CD14-positive monocyte (primary cell): Measurements from ENCODE around the gene RAB40C. TPM values are rescaled to one million over a fixed set of nuclear protein-coding genes. Genes with fewer than 3 reads are reported as not detected.

Source experiments
- DNase-seq, 3 donors: peaks; one replicate each; pipeline ENCODE4 v3.0.0-alpha.2; 2011 to 2022
- H2AFZ ChIP-seq: 2 replicates; pipeline ENCODE4 v1.6.0; 2012; ENCODE audit warnings: mild to moderate bottlenecking, low read depth, low read length, inconsistent platforms; ENCODE audit not compliant: insufficient read depth, poor library complexity, severe bottlenecking
- H3K27ac ChIP-seq, 2 donors: 1 replicate in 1 of 2; 2 replicates in 1 of 2; pipeline ENCODE4 v1.5.1; 2012 to 2013; ENCODE audit warnings: low read length in 2 of 2, control low read depth in 1 of 2, inconsistent platforms in 1 of 2, low read depth in 1 of 2, mild to moderate bottlenecking in 1 of 2
- H3K27me3 ChIP-seq, 2 donors: one replicate each; pipeline versions ENCODE4 v1.6.0 to v1.6.1; 2011 to 2013; ENCODE audit warnings: low read length in 2 of 2; ENCODE audit not compliant: control insufficient read depth in 2 of 2, insufficient read depth in 2 of 2
- H3K36me3 ChIP-seq, 2 donors: replicated peaks in 1 of 2; 1 replicate in 1 of 2; 2 replicates in 1 of 2; pipeline versions ENCODE4 v1.5.1 to v1.6.1; 2012 to 2013; ENCODE audit warnings: low read length in 2 of 2, control low read depth in 1 of 2, inconsistent platforms in 1 of 2, mild to moderate bottlenecking in 1 of 2; ENCODE audit not compliant: insufficient read depth in 2 of 2, control insufficient read depth in 1 of 2
- H3K4me1 ChIP-seq, 2 donors: 1 replicate in 1 of 2; 2 replicates in 1 of 2; pipeline versions ENCODE4 v1.5.1 to v1.6.1; 2012 to 2013; ENCODE audit warnings: low read length in 2 of 2, control low read depth in 1 of 2, inconsistent platforms in 1 of 2, mild to moderate bottlenecking in 1 of 2, moderate library complexity in 1 of 2; ENCODE audit not compliant: insufficient read depth in 2 of 2, control insufficient read depth in 1 of 2
- H3K4me2 ChIP-seq: replicated peaks from 2 replicates; pipeline ENCODE3; 2012; ENCODE audit warnings: low read length, moderate library complexity, mild to moderate bottlenecking; ENCODE audit not compliant: poor library complexity, severe bottlenecking; ENCODE audit errors: extremely low read depth
- H3K4me3 ChIP-seq, 3 experiments: fragments of 200-600 bp in 1 of 3; sonication (generic) in 1 of 3; replicated peaks in 1 of 3; 1 replicate in 2 of 3; 2 replicates in 1 of 3; pipeline ENCODE4 v1.5.1; 2011 to 2013; ENCODE audit warnings: low read length in 3 of 3, mild to moderate bottlenecking in 3 of 3, control low read depth in 2 of 3, low read depth in 2 of 3, inconsistent platforms in 1 of 3, moderate library complexity in 1 of 3
- H3K79me2 ChIP-seq: 2 replicates; pipeline ENCODE4 v1.6.0; 2012; ENCODE audit warnings: mild to moderate bottlenecking, control low read depth, inconsistent platforms, low read length, moderate library complexity; ENCODE audit not compliant: insufficient read depth
- H3K9ac ChIP-seq: 2 replicates; pipeline ENCODE4 v1.6.0; 2017; ENCODE audit warnings: low read length, mild to moderate bottlenecking; ENCODE audit not compliant: insufficient read depth, poor library complexity, severe bottlenecking
- H3K9me3 ChIP-seq, 2 donors: replicated peaks in 1 of 2; 1 replicate in 1 of 2; 2 replicates in 1 of 2; pipeline versions ENCODE4 v1.5.1 to v1.6.1; 2012 to 2013; ENCODE audit warnings: low read length in 2 of 2, control low read depth in 1 of 2; ENCODE audit not compliant: control insufficient read depth in 1 of 2, insufficient read depth in 1 of 2
- H4K20me1 ChIP-seq: 2 replicates; pipeline ENCODE4 v1.6.0; 2012; ENCODE audit warnings: mild to moderate bottlenecking, low read length, control low read depth, moderate library complexity; ENCODE audit not compliant: insufficient read depth
- H3K27ac Mint-ChIP-seq, 7 donors: one replicate each; pipeline ENCODE4 v1.8.0; 2020; ENCODE audit warnings: mild to moderate bottlenecking in 7 of 7, mixed read lengths in 7 of 7, moderate library complexity in 6 of 7, inconsistent platforms in 2 of 7
- H3K27me3 Mint-ChIP-seq, 3 donors: one replicate each; pipeline ENCODE4 v1.8.0; 2021 to 2022; ENCODE audit warnings: low read depth in 3 of 3, mild to moderate bottlenecking in 3 of 3, mixed read lengths in 3 of 3, moderate library complexity in 3 of 3, inconsistent platforms in 1 of 3
- H3K36me3 Mint-ChIP-seq, 2 donors: one replicate each; pipeline ENCODE4 v1.8.0; 2020; ENCODE audit warnings: mixed read lengths in 2 of 2, inconsistent platforms in 1 of 2, mild to moderate bottlenecking in 1 of 2
- H3K4me1 Mint-ChIP-seq: one replicate; pipeline ENCODE4 v1.8.0; 2020; ENCODE audit warnings: mild to moderate bottlenecking, mixed read lengths
- H3K4me3 Mint-ChIP-seq, 2 donors: one replicate each; pipeline ENCODE4 v1.8.0; 2020; ENCODE audit warnings: mild to moderate bottlenecking in 2 of 2, mixed read lengths in 2 of 2, moderate library complexity in 1 of 2
- H3K9me3 Mint-ChIP-seq, 7 donors: one replicate each; pipeline ENCODE4 v1.8.0; 2020 to 2022; ENCODE audit warnings: mixed read lengths in 7 of 7, mild to moderate bottlenecking in 6 of 7, moderate library complexity in 6 of 7, inconsistent platforms in 2 of 7
- WGBS: methylation state at CpG from one replicate; pipeline ENCODE4 v1.1.5; 2013; ENCODE audit warnings: missing lambda C conversion rate; ENCODE audit not compliant: insufficient coverage; 5-methylcytosine and 5-hydroxymethylcytosine counted together
- intact Hi-C, 2 donors: fragments of 100-400 bp; cut with micrococcal nuclease; formaldehyde crosslinking; loops; one replicate each; pipeline versions ENCODE4 v1.15.0 to v1.15.1; 2023
- polyA plus RNA-seq, 3 donors: library from polyadenylated mRNA; depleted of rRNA in 1 of 3; unstranded in 2 of 3; stranded (reverse) in 1 of 3; fragments of 300-500 nt in 2 of 3; fragments of >200 nt in 1 of 3; fragmentation: Illumina TruSeq in 2 of 3; gene quantifications; 1 replicate in 2 of 3; 2 replicates in 1 of 3; pipeline ENCODE4 v1.2.3, GENCODE V29; 2012 to 2021
- TF ChIP-seq, protein P1 (sequence below): fragments of 200-600 bp; IDR thresholded peaks from one replicate; pipeline ENCODE4 v1.8.0; 2022; ENCODE audit warnings: antibody characterized with exemption, mild to moderate bottlenecking

Gene RAB40C
- polyA plus RNA-seq, 3 donors: 10.0 to 22.6 (median 10.9) TPM

DNA sequence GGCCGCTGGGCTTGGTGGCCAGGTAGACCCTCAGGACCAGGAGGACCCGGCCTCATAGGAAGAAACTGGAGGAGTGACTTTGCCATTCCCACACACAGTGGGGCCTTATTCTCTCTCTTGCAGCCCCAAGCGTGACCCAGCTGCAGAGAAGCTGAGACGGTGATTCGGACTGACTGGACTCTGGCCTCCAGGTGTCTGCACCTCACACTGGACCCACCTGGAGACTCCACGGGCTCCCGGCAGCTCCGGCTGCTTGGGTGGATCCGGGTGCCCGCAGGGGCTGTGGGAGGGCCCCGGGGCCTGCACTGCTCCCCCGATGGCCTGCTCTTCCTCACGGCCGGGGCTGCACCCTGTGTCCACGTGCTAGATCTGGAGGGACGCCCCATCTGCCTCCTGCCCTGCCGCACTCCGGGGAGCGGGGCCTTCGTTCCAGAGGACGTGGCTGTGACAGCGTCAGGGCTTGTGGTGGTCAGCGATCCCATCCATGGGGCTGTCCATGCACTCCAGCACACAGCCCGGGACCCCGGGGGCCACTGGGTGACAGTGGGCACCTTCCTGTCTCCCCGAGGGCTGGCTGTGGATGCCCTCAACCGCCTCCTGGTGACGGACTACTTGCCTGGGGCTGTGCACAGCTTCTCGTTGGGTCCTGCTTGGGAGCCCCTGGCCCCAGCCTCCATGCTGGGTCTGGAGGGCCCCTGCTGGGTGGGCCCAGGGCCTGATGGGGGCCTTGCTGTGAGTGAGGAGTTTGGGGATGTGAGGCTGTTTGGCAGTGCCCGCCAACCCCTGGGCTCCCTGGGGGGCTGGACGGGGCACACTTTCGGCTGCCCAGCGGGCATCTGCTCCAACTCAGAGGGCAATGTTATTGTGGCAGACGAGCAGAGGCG, 22.3 kb upstream of the RAB40C start:
- Mint-ChIP-seq H3K9me3 (peaks cover 0 to 2% (median 0%) of the 10 kb centered on the region in 7 donors), H3K4me3 (peak overlapping the region in 1 of 2 donors; percentile 52), H3K4me1 (peaks cover 33% of the 10 kb centered on the region), H3K27me3 (peaks cover 1 to 10% (median 6%) of the 10 kb centered on the region in 3 donors), H3K27ac (no peak overlapping the region), H3K36me3 (peaks cover 4% of the 10 kb centered on the region in 2 donors)
- Histone ChIP-seq H3K9me3 (no peaks in the 10 kb centered on the region), H2AFZ (peak overlapping the region; percentile 75), H4K20me1 (no peaks in the 10 kb centered on the region), H3K27me3 (no peaks in the 10 kb centered on the region), H3K36me3 (no peaks in the 10 kb centered on the region), H3K4me2 (peak overlapping the region; percentile 79), H3K79me2 (peaks cover 11% of the 10 kb centered on the region), H3K4me1 (peaks cover 28 to 41% of the 10 kb centered on the region in 2 donors), H3K9ac (peak overlapping the region; percentile 32), H3K27ac (peak overlapping the region in 1 of 2 donors; percentile 41), H3K4me3 (peak overlapping the region in 2 of 3 experiments; percentile 35 to 69)
- WGBS: 94% methylated on average over 34 of the region's 35 CpGs
- TF ChIP-seq, protein P1, sequence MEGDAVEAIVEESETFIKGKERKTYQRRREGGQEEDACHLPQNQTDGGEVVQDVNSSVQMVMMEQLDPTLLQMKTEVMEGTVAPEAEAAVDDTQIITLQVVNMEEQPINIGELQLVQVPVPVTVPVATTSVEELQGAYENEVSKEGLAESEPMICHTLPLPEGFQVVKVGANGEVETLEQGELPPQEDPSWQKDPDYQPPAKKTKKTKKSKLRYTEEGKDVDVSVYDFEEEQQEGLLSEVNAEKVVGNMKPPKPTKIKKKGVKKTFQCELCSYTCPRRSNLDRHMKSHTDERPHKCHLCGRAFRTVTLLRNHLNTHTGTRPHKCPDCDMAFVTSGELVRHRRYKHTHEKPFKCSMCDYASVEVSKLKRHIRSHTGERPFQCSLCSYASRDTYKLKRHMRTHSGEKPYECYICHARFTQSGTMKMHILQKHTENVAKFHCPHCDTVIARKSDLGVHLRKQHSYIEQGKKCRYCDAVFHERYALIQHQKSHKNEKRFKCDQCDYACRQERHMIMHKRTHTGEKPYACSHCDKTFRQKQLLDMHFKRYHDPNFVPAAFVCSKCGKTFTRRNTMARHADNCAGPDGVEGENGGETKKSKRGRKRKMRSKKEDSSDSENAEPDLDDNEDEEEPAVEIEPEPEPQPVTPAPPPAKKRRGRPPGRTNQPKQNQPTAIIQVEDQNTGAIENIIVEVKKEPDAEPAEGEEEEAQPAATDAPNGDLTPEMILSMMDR: no peak
- intact Hi-C loops: no loop called here
- no peak for DNase-seq

DNA sequence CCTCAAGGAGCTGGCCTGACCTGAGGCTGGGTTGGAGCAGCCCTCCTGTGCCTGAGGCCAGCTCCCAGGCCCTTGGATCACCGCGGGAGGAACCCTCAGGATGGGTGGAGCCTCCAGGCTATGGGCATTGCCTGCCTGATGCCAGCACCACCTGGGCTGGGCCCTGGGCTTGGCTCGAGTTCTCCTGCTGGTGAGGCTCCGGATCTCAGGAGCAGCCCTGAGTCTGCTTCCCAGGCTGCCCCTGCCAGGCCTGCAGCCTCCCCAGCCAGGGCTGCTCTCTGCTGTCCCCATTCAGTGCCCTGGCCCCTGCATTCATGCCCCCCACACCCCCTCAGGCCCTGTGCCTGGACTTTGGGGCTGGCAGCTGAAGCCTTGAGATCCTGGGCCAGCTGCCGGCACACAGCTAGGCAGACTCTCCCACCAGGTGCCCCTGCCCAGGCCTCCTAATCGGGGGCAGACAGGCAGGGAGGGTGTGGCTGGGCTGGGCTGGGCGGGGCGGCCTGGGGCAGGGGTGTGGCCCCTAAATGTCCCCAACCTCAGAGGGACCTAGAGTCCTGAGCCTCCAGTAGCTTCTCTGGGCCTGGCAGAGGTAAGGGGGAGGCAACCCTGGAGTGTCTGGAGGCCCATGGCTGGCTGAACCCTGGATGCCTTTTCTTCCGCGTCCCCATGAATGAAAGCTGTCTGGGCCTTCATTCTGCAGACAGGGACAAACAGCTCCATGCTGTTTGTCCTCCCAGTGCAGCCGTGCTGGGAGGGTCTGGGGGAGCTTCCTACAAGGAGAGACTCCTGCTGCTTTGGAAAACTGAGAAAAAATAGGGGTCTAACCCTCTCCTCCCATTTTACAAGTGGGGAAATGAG, 21.2 kb upstream of the RAB40C start:
- Histone ChIP-seq H3K9me3 (no peaks in the 10 kb centered on the region), H3K9ac (peak overlapping the region; percentile 73), H3K4me1 (peaks cover 28 to 41% of the 10 kb centered on the region in 2 donors), H3K79me2 (peaks cover 11% of the 10 kb centered on the region), H3K27ac (peak overlapping the region in 1 of 2 donors; percentile 70), H3K27me3 (no peaks in the 10 kb centered on the region), H4K20me1 (no peaks in the 10 kb centered on the region), H3K36me3 (no peaks in the 10 kb centered on the region), H3K4me2 (peak overlapping the region; percentile 92), H2AFZ (peak overlapping the region; percentile 97), H3K4me3 (peak overlapping the region in 1 of 3 experiments; percentile 85)
- WGBS: 95% methylated on average over 9 of the region's 11 CpGs
- intact Hi-C loops: no loop called here
- TF ChIP-seq, protein P1: no peak
- Mint-ChIP-seq H3K9me3 (peaks cover 0 to 2% (median 0%) of the 10 kb centered on the region in 7 donors), H3K36me3 (peaks cover 4% of the 10 kb centered on the region in 2 donors), H3K27ac (peak overlapping the region in 4 of 7 donors; percentile 48 to 85 (median 82)), H3K27me3 (peaks cover 1 to 6% (median 2%) of the 10 kb centered on the region in 3 donors), H3K4me3 (peak overlapping the region; percentile 83 to 89), H3K4me1 (peaks cover 33% of the 10 kb centered on the region)
- no peak for DNase-seq
